H1 (cell line): ENCODE results near the gene LRBA. TPM values are rescaled to one million over a fixed set of nuclear protein-coding genes. Genes with fewer than 3 reads are reported as not detected.

ENCODE experiments used
- SP4 ChIP-seq: IDR thresholded peaks from 2 replicates; pipeline ENCODE4 v1.6.1; 2012; ENCODE audit warnings: low read length, inconsistent platforms
- polyA plus RNA-seq, 7 experiments: library from polyadenylated mRNA; depleted of rRNA in 3 of 7; stranded (reverse) in 5 of 7; unstranded in 2 of 7; fragments of >200 nt in 5 of 7; fragments of 200-250 nt in 2 of 7; gene quantifications; 1 replicate in 5 of 7; 2 replicates in 1 of 7; 4 replicates in 1 of 7; pipeline versions ENCODE4 v1.2.1 to v1.2.3, GENCODE V29; 2011 to 2013; ENCODE audit warnings: missing spikeins in 2 of 7, mixed read lengths in 2 of 7
- total RNA-seq: library from RNA; stranded (reverse); fragmentation: NEBNext Ultra II Directional; extraction: Animal tissue kit (Norgen Biotek cat#: 25700); gene quantifications from 2 replicates; pipeline ENCODE4 v1.2.1, GENCODE V29; 2021
- TF ChIP-seq, protein P1 (sequence below): fragments of 300-600 bp; sonication (generic); IDR thresholded peaks from 2 replicates; pipeline ENCODE4 v1.7.1; 2012; ENCODE audit warnings: low read length, moderate library complexity, mild to moderate bottlenecking, inconsistent platforms; ENCODE audit not compliant: insufficient replicate concordance
- TF ChIP-seq, protein P2 (sequence below): IDR thresholded peaks from 2 replicates; pipeline ENCODE4 v1.6.1; 2012; ENCODE audit warnings: inconsistent platforms

The LRBA gene
- total and polyA plus RNA-seq, 2 of the 8 experiments (the other 6 are each of a cell fraction or from before 2014, with no cell fraction given), result 54.6 to 83.2 TPM

DNA sequence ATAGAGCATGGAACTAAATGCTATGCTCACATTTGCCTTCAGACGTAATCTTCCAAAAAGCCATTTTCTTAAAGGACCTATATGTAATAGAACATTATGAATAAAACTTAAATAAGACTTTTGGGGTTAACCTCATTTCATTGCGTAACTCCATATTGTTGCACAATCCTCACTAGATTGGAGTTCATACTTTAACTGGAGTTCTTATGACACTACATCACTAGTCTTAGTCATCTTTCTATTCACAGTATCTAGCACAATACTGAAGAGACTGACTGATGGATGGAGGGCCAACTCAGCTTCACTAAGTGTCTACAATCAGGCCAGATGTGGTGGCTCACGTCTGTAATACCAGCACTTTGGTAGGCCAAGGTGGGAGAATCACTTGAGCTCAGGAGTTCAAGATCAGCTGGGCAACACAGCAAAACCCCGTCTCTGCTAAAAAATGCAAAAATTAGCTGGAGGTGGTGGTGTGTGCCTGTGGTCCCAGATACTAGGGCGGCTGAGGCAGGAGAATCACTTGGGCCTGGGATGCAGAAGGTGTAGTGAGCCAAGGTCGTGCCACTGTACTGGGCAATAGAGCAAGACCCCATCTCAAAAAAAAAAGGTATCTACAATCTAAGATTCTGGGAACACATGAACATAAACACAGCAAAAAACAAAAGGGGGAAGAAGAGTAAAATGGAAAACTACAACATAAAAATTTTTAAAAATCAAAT lies 513.9 kb downstream of the LRBA start (continued):
- TF ChIP-seq, protein P1, sequence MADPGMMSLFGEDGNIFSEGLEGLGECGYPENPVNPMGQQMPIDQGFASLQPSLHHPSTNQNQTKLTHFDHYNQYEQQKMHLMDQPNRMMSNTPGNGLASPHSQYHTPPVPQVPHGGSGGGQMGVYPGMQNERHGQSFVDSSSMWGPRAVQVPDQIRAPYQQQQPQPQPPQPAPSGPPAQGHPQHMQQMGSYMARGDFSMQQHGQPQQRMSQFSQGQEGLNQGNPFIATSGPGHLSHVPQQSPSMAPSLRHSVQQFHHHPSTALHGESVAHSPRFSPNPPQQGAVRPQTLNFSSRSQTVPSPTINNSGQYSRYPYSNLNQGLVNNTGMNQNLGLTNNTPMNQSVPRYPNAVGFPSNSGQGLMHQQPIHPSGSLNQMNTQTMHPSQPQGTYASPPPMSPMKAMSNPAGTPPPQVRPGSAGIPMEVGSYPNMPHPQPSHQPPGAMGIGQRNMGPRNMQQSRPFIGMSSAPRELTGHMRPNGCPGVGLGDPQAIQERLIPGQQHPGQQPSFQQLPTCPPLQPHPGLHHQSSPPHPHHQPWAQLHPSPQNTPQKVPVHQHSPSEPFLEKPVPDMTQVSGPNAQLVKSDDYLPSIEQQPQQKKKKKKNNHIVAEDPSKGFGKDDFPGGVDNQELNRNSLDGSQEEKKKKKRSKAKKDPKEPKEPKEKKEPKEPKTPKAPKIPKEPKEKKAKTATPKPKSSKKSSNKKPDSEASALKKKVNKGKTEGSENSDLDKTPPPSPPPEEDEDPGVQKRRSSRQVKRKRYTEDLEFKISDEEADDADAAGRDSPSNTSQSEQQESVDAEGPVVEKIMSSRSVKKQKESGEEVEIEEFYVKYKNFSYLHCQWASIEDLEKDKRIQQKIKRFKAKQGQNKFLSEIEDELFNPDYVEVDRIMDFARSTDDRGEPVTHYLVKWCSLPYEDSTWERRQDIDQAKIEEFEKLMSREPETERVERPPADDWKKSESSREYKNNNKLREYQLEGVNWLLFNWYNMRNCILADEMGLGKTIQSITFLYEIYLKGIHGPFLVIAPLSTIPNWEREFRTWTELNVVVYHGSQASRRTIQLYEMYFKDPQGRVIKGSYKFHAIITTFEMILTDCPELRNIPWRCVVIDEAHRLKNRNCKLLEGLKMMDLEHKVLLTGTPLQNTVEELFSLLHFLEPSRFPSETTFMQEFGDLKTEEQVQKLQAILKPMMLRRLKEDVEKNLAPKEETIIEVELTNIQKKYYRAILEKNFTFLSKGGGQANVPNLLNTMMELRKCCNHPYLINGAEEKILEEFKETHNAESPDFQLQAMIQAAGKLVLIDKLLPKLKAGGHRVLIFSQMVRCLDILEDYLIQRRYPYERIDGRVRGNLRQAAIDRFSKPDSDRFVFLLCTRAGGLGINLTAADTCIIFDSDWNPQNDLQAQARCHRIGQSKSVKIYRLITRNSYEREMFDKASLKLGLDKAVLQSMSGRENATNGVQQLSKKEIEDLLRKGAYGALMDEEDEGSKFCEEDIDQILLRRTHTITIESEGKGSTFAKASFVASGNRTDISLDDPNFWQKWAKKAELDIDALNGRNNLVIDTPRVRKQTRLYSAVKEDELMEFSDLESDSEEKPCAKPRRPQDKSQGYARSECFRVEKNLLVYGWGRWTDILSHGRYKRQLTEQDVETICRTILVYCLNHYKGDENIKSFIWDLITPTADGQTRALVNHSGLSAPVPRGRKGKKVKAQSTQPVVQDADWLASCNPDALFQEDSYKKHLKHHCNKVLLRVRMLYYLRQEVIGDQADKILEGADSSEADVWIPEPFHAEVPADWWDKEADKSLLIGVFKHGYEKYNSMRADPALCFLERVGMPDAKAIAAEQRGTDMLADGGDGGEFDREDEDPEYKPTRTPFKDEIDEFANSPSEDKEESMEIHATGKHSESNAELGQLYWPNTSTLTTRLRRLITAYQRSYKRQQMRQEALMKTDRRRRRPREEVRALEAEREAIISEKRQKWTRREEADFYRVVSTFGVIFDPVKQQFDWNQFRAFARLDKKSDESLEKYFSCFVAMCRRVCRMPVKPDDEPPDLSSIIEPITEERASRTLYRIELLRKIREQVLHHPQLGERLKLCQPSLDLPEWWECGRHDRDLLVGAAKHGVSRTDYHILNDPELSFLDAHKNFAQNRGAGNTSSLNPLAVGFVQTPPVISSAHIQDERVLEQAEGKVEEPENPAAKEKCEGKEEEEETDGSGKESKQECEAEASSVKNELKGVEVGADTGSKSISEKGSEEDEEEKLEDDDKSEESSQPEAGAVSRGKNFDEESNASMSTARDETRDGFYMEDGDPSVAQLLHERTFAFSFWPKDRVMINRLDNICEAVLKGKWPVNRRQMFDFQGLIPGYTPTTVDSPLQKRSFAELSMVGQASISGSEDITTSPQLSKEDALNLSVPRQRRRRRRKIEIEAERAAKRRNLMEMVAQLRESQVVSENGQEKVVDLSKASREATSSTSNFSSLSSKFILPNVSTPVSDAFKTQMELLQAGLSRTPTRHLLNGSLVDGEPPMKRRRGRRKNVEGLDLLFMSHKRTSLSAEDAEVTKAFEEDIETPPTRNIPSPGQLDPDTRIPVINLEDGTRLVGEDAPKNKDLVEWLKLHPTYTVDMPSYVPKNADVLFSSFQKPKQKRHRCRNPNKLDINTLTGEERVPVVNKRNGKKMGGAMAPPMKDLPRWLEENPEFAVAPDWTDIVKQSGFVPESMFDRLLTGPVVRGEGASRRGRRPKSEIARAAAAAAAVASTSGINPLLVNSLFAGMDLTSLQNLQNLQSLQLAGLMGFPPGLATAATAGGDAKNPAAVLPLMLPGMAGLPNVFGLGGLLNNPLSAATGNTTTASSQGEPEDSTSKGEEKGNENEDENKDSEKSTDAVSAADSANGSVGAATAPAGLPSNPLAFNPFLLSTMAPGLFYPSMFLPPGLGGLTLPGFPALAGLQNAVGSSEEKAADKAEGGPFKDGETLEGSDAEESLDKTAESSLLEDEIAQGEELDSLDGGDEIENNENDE, result no peak
- TF ChIP-seq, protein P2, sequence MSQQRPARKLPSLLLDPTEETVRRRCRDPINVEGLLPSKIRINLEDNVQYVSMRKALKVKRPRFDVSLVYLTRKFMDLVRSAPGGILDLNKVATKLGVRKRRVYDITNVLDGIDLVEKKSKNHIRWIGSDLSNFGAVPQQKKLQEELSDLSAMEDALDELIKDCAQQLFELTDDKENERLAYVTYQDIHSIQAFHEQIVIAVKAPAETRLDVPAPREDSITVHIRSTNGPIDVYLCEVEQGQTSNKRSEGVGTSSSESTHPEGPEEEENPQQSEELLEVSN, result no peak
- TF ChIP-seq SP4, result no peak
- TF ChIP-seq, all 59 proteins: peak for 1
